Neural progenitor cell (in vitro differentiated cells): Measurements from ENCODE around the gene HDAC8. TPM values are rescaled to one million over a fixed set of nuclear protein-coding genes. Genes with fewer than 3 reads are reported as not detected.

ENCODE experiments used
- DNase-seq: peaks from one replicate; pipeline ENCODE4 v3.0.0-alpha.2; 2016; ENCODE audit warnings: low spot score
- H2AFZ ChIP-seq: fragments of 200-600 bp; sonication (generic); replicated peaks from 2 replicates; pipeline ENCODE4 v1.6.1; 2016; ENCODE audit warnings: antibody characterized with exemption
- H3F3A ChIP-seq: fragments of 200-600 bp; sonication (generic); 2 replicates; pipeline ENCODE4 v1.6.1; 2016; ENCODE audit warnings: antibody characterized with exemption, low read depth
- H3K27ac ChIP-seq: fragments of 200-600 bp; sonication (generic); 2 replicates; pipeline ENCODE4 v1.5.1; 2016; ENCODE audit warnings: mild to moderate bottlenecking
- H3K27me3 ChIP-seq: fragments of 200-600 bp; sonication (generic); 2 replicates; pipeline ENCODE4 v1.6.1; 2016; ENCODE audit warnings: mild to moderate bottlenecking, moderate library complexity
- H3K36me3 ChIP-seq: fragments of 200-600 bp; sonication (generic); 2 replicates; pipeline ENCODE4 v1.5.1; 2016
- H3K4me1 ChIP-seq: fragments of 200-600 bp; sonication (generic); 2 replicates; pipeline ENCODE4 v1.6.1; 2016; ENCODE audit warnings: mixed run types
- H3K4me2 ChIP-seq: fragments of 200-600 bp; sonication (generic); 2 replicates; pipeline ENCODE4 v1.6.1; 2016
- H3K4me3 ChIP-seq: fragments of 200-600 bp; sonication (generic); 2 replicates; pipeline ENCODE4 v1.5.1; 2016
- H3K79me2 ChIP-seq: fragments of 200-600 bp; sonication (generic); 2 replicates; pipeline ENCODE4 v1.6.1; 2016; ENCODE audit warnings: low read depth
- H3K9ac ChIP-seq: fragments of 200-600 bp; sonication (generic); 2 replicates; pipeline ENCODE4 v1.6.1; 2016
- H3K9me3 ChIP-seq: fragments of 200-600 bp; sonication (generic); 2 replicates; pipeline ENCODE4 v1.5.1; 2016; ENCODE audit warnings: low read depth
- H4K20me1 ChIP-seq: fragments of 200-600 bp; sonication (generic); 2 replicates; pipeline ENCODE4 v1.6.1; 2016; ENCODE audit warnings: low read depth
- H3K27ac Mint-ChIP-seq: 3 replicates; pipeline ENCODE4 v1.8.0; 2021; ENCODE audit warnings: mixed read lengths
- H3K27me3 Mint-ChIP-seq: 2 replicates; pipeline ENCODE4 v1.8.0; 2022; ENCODE audit warnings: low read depth, mild to moderate bottlenecking, inconsistent platforms, moderate library complexity, mixed read lengths; ENCODE audit not compliant: insufficient read depth
- H3K36me3 Mint-ChIP-seq: 3 replicates; pipeline ENCODE4 v1.8.0; 2021; ENCODE audit warnings: mixed read lengths
- H3K4me1 Mint-ChIP-seq: 3 replicates; pipeline ENCODE4 v1.8.0; 2021; ENCODE audit warnings: mixed read lengths
- H3K4me3 Mint-ChIP-seq: 3 replicates; pipeline ENCODE4 v1.8.0; 2021; ENCODE audit warnings: mild to moderate bottlenecking, moderate library complexity, mixed read lengths
- H3K9me3 Mint-ChIP-seq: 3 replicates; pipeline ENCODE4 v1.8.0; 2020; ENCODE audit warnings: mixed read lengths
- EZH2 ChIP-seq: fragments of 200-600 bp; sonication (generic); IDR thresholded peaks from 2 replicates; pipeline ENCODE4 v1.6.1; 2017; ENCODE audit warnings: antibody characterized with exemption, mild to moderate bottlenecking, moderate library complexity
- EZH2phosphoT487 ChIP-seq: fragments of 200-600 bp; sonication (generic); IDR thresholded peaks from 2 replicates; pipeline ENCODE4 v1.6.1; 2017; ENCODE audit warnings: antibody characterized with exemption
- total RNA-seq: library from RNA; depleted of rRNA; stranded (reverse); fragments of >200 nt; gene quantifications from 2 replicates; pipeline ENCODE4 v1.2.3, GENCODE V29; 2015; ENCODE audit warnings: low replicate concordance
- TF ChIP-seq, protein P1 (sequence below): fragments of 200-600 bp; sonication (generic); IDR thresholded peaks from 2 replicates; pipeline ENCODE4 v1.5.1; 2017; ENCODE audit warnings: antibody characterized with exemption, mild to moderate bottlenecking

Gene HDAC8
- total RNA-seq, 1 donor from 2014 or later = 37.8 TPM

DNA sequence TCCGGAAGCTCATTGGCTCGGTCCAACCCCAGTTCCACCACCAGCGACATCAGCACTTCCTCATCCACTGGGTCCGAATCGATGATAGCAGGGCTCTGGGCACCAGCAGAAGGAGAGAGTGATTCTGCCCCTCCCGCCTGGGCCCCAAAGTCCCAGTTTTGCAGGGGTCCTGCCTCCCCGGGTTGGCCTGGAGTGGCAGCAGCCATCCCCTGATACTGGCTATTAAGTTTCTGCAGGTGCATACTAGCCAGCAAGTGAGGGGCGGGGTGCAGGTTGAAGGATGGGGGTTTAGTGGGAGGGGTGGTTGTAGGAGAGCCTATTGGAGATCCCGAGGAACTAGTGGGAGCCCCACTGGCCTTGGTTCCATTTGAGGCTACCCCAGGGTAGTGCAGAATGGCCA, 270.9 kb downstream of the HDAC8 start:
- Histone ChIP-seq H3K4me3 (no peak overlapping the region), H3K36me3 (no peaks in the 10 kb centered on the region), H3K4me2 (no peak overlapping the region), H4K20me1 (peaks cover 6% of the 10 kb centered on the region), H3K27me3 (peaks cover 65% of the 10 kb centered on the region), H3K27ac (no peak overlapping the region), H2AFZ (no peak overlapping the region), H3K9ac (no peak overlapping the region), H3K4me1 (no peaks in the 10 kb centered on the region), H3F3A (no peaks in the 10 kb centered on the region), H3K79me2 (no peaks in the 10 kb centered on the region), H3K9me3 (no peaks in the 10 kb centered on the region)
- Mint-ChIP-seq H3K27ac (no peak overlapping the region), H3K4me3 (no peak overlapping the region), H3K9me3 (peaks cover 20% of the 10 kb centered on the region), H3K4me1 (peaks cover 5% of the 10 kb centered on the region), H3K27me3 (peaks cover 8% of the 10 kb centered on the region), H3K36me3 (no peaks in the 10 kb centered on the region)
- TF ChIP-seq, protein P1, sequence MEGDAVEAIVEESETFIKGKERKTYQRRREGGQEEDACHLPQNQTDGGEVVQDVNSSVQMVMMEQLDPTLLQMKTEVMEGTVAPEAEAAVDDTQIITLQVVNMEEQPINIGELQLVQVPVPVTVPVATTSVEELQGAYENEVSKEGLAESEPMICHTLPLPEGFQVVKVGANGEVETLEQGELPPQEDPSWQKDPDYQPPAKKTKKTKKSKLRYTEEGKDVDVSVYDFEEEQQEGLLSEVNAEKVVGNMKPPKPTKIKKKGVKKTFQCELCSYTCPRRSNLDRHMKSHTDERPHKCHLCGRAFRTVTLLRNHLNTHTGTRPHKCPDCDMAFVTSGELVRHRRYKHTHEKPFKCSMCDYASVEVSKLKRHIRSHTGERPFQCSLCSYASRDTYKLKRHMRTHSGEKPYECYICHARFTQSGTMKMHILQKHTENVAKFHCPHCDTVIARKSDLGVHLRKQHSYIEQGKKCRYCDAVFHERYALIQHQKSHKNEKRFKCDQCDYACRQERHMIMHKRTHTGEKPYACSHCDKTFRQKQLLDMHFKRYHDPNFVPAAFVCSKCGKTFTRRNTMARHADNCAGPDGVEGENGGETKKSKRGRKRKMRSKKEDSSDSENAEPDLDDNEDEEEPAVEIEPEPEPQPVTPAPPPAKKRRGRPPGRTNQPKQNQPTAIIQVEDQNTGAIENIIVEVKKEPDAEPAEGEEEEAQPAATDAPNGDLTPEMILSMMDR = no peak
- TF ChIP-seq EZH2 (no peak), EZH2phosphoT487 (no peak)
- no peak for DNase-seq

DNA sequence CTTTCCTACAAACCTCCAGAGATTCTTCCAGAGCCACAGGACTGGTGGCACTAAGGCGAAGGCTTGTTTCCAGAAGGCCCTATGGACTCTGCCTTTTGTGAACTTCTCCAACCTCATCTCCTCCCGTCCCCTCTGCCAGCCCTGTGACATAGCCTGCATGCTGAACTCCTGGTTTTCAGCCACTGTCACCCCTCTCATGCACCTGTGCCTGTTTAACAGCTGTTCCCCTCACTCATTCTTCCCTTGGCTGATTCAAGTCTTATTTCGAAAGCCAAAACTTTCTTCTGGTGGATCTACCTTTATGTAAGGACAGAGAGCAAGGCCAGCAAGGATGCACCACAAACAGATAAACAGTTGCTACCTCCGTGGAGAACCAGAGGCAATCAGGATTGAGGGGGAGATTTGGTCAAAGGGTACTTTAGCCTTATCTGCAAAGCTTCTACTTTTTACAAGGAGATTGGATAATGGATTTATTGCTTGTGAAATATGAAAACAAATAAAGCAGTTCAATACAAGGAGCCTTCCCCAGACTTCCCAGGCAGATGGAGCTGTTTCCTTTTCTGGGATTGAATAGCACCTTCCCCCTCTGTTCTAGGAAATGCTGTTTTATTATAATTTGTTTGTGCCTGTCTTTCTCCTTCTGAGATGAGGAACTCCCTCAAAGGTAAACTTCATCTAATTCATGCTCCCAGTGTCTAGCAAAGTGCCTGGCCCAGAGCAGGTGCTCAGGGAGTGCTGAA, 272.6 kb downstream of the HDAC8 start:
- Histone ChIP-seq H3K36me3 (no peaks in the 10 kb centered on the region), H3K9ac (no peak overlapping the region), H4K20me1 (peaks cover 6% of the 10 kb centered on the region), H3K79me2 (no peaks in the 10 kb centered on the region), H3K4me2 (no peak overlapping the region), H2AFZ (no peak overlapping the region), H3K9me3 (no peaks in the 10 kb centered on the region), H3K27ac (no peak overlapping the region), H3F3A (no peaks in the 10 kb centered on the region), H3K4me1 (no peaks in the 10 kb centered on the region), H3K4me3 (no peak overlapping the region), H3K27me3 (peaks cover 47% of the 10 kb centered on the region)
- no peak overlapping the region for H3K27ac Mint-ChIP-seq
- peaks cover 5% of the 10 kb centered on the region for H3K4me1 Mint-ChIP-seq
- H3K9me3 Mint-ChIP-seq = peaks cover 20% of the 10 kb centered on the region
- no peak for DNase-seq
- no peaks in the 10 kb centered on the region for H3K36me3 Mint-ChIP-seq
- no peak overlapping the region for H3K4me3 Mint-ChIP-seq
- TF ChIP-seq, protein P1 = no peak
- TF ChIP-seq EZH2 (no peak), EZH2phosphoT487 (no peak)
- H3K27me3 Mint-ChIP-seq = peaks cover 7% of the 10 kb centered on the region

DNA sequence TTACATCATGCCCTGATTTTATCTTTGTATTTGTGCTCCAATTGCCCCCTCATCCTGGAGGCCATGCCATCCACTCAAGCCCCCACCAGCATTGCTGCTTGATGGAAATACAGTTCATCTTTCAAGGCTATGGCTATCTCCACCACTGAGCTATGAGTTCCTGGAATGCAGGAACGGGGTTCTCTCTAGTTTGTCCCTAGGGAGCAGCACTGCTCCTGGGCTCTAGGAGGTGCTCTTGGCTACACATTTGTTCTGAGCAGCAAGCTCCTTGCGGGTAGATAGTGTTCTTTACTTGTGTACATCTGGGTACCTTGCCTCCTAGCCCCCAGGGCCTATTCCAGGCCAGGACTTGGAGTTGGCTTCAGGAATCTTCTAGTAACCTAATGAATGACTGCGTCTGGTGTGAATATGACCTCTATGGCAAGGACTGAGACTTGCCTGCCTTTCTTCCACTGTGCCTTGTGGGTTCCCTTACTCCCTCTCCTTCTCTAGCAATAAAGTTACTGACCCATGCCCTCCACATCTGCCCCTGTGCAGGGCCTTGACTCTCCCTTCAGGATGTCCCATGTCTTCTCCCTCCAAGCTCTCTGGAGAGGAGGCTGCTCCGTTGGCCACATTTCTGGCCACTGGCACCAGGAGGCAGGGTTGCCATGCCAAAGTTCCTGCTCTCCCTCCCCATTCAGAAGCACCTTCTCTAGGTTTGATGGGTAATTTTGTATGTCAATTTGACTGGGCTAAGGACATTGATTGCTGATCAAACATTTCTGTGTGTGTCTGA, 274.5 kb downstream of the HDAC8 start:
- H3K4me1 Mint-ChIP-seq = no peaks in the 10 kb centered on the region
- peaks cover 13% of the 10 kb centered on the region for H3K9me3 Mint-ChIP-seq
- H3K4me2 ChIP-seq = no peak overlapping the region
- H3K36me3 Mint-ChIP-seq = no peaks in the 10 kb centered on the region
- no peak overlapping the region for H3K27ac ChIP-seq
- H3K4me1 ChIP-seq = no peaks in the 10 kb centered on the region
- no peak overlapping the region for H3K4me3 ChIP-seq
- peaks cover 1% of the 10 kb centered on the region for H3K27me3 Mint-ChIP-seq
- H3K9me3 ChIP-seq = no peaks in the 10 kb centered on the region
- no peak overlapping the region for H3K4me3 Mint-ChIP-seq
- no peak overlapping the region for H3K27ac Mint-ChIP-seq
- no peak overlapping the region for H2AFZ ChIP-seq
- no peaks in the 10 kb centered on the region for H3K79me2 ChIP-seq
- TF ChIP-seq EZH2phosphoT487 = no peak
- TF ChIP-seq, protein P1 = peak; percentile 43
- DNase-seq = peak; percentile 41
- H3F3A ChIP-seq = no peaks in the 10 kb centered on the region
- H3K36me3 ChIP-seq = no peaks in the 10 kb centered on the region
- H3K9ac ChIP-seq = no peak overlapping the region
- no peaks in the 10 kb centered on the region for H4K20me1 ChIP-seq
- H3K27me3 ChIP-seq = peaks cover 28% of the 10 kb centered on the region
